GM12873 (cell line): ENCODE data around the gene STEAP1B.

Experiments
- CTCF ChIP-seq: IDR thresholded peaks from 2 replicates; pipeline ENCODE4 v1.5.1; 2012; ENCODE audit warnings: low read depth, mild to moderate bottlenecking, moderate library complexity, low read length, control low read depth; ENCODE audit not compliant: insufficient read depth; ENCODE audit errors: missing control alignments

Gene STEAP1B

GRCh38 chr7:22499888-22500689, at the start of gene STEAP1B:
Gene STEAP1B (minus strand): TSS chr7:22500188. CDS start chr7:22494855, 5,333 bp downstream.
- peak; percentile 82 for TF ChIP-seq CTCF

- no peak for TF ChIP-seq CTCF
Observed at GRCh38 chr7:22549051-22549450, 49.1 kb upstream of the STEAP1B start.

GRCh38 chr7:22548313-22548712, 48.3 kb upstream of the STEAP1B start:
- TF ChIP-seq CTCF = no peak

GRCh38 chr7:22546769-22547168, 46.8 kb upstream of the STEAP1B start:
- no peak for TF ChIP-seq CTCF

- TF ChIP-seq CTCF = no peak
Observed at GRCh38 chr7:22545529-22545928, 45.5 kb upstream of the STEAP1B start.

- TF ChIP-seq CTCF = no peak
Observed at GRCh38 chr7:22544245-22544644, 44.3 kb upstream of the STEAP1B start.

- no peak for TF ChIP-seq CTCF
Observed at GRCh38 chr7:22543169-22543568, 43.2 kb upstream of the STEAP1B start.
